Measurements from ENCODE around the gene PEF1. TPM values are rescaled to one million over a fixed set of nuclear protein-coding genes. Genes with fewer than 3 reads are reported as not detected.
A peak's percentile ranks its signal among the peaks of the same experiment; 100 is the strongest.

PEF1 gene
- total RNA-seq, 1 experiment from 2014 or later: 40.3 TPM

DNA sequence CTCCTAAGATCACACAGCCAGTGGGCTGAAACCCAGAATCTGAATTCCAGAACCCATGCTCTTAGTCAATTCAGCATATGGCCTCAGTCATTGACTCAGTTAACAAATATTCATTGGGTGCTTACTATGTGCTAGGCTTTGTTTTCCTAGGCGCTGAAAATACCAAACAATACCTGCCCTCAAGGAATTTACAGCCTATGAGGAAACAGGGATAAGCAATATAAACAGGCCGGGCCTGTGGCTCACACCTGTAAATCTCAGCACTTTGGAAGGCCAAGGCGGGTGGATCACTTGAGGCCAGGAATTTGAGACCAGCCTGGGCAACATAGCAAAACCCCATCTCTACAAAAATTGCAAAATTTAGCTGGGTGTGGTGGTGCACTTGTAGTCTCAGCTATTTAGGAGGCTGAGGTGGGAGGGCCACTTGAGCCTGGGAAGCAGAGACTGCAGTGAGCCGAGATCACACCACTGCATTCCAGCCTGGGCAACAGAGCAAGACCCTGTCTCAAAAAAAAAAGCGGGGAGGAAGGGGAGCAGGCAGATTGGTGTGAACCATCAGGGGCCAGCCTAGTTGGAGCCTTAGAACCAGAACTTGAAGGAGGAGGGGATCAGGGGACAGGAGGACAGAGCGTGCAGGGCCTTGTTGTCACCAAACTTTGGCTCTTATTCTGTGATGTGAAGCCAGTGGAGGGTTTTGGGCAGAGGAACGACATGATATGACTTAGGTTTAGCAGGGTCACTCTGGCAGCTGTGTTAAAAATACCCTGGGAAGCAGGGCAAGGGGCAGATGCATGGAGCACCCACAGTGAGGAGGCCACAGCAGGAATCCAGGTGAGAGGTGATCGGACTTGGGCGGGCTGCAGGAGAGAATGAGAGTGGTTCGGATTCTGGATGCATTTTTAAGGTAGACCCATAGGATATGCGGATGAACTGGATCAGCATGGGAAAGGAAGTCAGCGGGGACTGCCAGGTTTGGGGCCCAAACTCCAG is 62.6 kb downstream of the PEF1 start:
- no peak for DNase-seq
- WGBS (ENCODE audit: extremely low coverage, insufficient read length, low lambda C conversion rate): no CpG with 5 or more reads among the region's 12 CpGs
- Histone ChIP-seq H2BK5ac (ENCODE audit: insufficient read length, low read length) (no peak overlapping the region), H2BK120ac (ENCODE audit: low read depth, low read length, poor library complexity, severe bottlenecking) (no peak overlapping the region), H3K4ac (ENCODE audit: low read depth, low read length) (no peak overlapping the region), H3K79me2 (ENCODE audit: insufficient read depth, low read length) (no peaks in the 10 kb centered on the region), H3K79me1 (ENCODE audit: insufficient read depth, low read depth, low read length, poor library complexity, severe bottlenecking) (no peaks in the 10 kb centered on the region), H3K18ac (ENCODE audit: insufficient read length, low read depth, low read length) (no peak overlapping the region), H3K27me3 (ENCODE audit: insufficient read depth, low read length) (no peaks in the 10 kb centered on the region), H2BK15ac (ENCODE audit: low read depth, low read length) (no peak overlapping the region), H4K20me1 (ENCODE audit: control insufficient read depth, insufficient read depth, insufficient read length) (no peaks in the 10 kb centered on the region), H3K23me2 (ENCODE audit: insufficient read length, low read depth, low read length, poor library complexity, severe bottlenecking) (no peaks in the 10 kb centered on the region), H2AK5ac (ENCODE audit: insufficient read length, low read length) (no peak overlapping the region), H3K23ac (ENCODE audit: insufficient read length, low read depth, low read length) (no peak overlapping the region), H2AFZ (ENCODE audit: low read length) (no peak overlapping the region), H3K14ac (ENCODE audit: insufficient read depth, low read length) (no peak overlapping the region; the same call in 1 of the 2 replicates), H3T11ph (ENCODE audit: low read length) (no peak overlapping the region), H4K8ac (replicated peaks; ENCODE audit: insufficient read length, low read depth, low read length) (no peak overlapping the region), H4K5ac (ENCODE audit: insufficient read length, low read depth, low read length) (no peak overlapping the region), H2BK20ac (ENCODE audit: low read depth, low read length, poor library complexity, severe bottlenecking) (no peak overlapping the region), H3K4me1 (ENCODE audit: insufficient read depth, low read length) (peaks cover 10% of the 10 kb centered on the region; the same call in 1 of the 2 replicates), H3K56ac (ENCODE audit: insufficient read length, low read depth, low read length) (no peak overlapping the region), H3K4me2 (ENCODE audit: insufficient read depth, insufficient read length, low read length) (peak overlapping the region; percentile 15), H3K9me3 (ENCODE audit: control insufficient read depth, low read depth, low read length) (no peaks in the 10 kb centered on the region), H3K9ac (ENCODE audit: extremely low read depth, insufficient read length, low read length) (no peak overlapping the region), H2BK12ac (ENCODE audit: insufficient read length, low read depth, low read length) (no peak overlapping the region), H4K91ac (ENCODE audit: insufficient read length, low read depth, low read length) (no peak overlapping the region), H3K27ac (ENCODE audit: insufficient read length, low read depth, low read length) (no peak overlapping the region)
- Mint-ChIP-seq H3K36me3 (ENCODE audit: insufficient read depth in 1 of 3, low read depth in 3 of 3) (no peaks in the 10 kb centered on the region), H3K27me3 (ENCODE audit: low read depth) (peaks cover 2% of the 10 kb centered on the region), H3K4me3 (peak overlapping the region in 1 of 2 experiments; percentile 27; a peak in 1 of 5 replicates), H3K4me1 (peaks cover 17 to 27% of the 10 kb centered on the region in 2 experiments), H3K27ac (peak overlapping the region; percentile 10 to 44 (median 42); a peak in 4 of 7 replicates), H3K9me3 (no peaks in the 10 kb centered on the region)
- TF ChIP-seq, protein P1, sequence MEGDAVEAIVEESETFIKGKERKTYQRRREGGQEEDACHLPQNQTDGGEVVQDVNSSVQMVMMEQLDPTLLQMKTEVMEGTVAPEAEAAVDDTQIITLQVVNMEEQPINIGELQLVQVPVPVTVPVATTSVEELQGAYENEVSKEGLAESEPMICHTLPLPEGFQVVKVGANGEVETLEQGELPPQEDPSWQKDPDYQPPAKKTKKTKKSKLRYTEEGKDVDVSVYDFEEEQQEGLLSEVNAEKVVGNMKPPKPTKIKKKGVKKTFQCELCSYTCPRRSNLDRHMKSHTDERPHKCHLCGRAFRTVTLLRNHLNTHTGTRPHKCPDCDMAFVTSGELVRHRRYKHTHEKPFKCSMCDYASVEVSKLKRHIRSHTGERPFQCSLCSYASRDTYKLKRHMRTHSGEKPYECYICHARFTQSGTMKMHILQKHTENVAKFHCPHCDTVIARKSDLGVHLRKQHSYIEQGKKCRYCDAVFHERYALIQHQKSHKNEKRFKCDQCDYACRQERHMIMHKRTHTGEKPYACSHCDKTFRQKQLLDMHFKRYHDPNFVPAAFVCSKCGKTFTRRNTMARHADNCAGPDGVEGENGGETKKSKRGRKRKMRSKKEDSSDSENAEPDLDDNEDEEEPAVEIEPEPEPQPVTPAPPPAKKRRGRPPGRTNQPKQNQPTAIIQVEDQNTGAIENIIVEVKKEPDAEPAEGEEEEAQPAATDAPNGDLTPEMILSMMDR (conservative IDR thresholded peaks at IDR 0.05): no peak
